Karpas-422 (cell line): Measurements from ENCODE around the gene EMX1. TPM values are rescaled to one million over a fixed set of nuclear protein-coding genes. Genes with fewer than 3 reads are reported as not detected.

Experiments
- DNase-seq: peaks from one replicate; pipeline ENCODE4 v3.0.0-alpha.2; 2015
- H2AFZ ChIP-seq: fragments of 200-600 bp; sonication (generic); 2 replicates; pipeline ENCODE4 v1.6.1; 2014; ENCODE audit warnings: antibody characterized with exemption, low read length, mixed read lengths
- H3K27ac ChIP-seq: fragments of 200-600 bp; sonication (generic); 2 replicates; pipeline ENCODE4 v1.5.1; 2014; ENCODE audit warnings: mild to moderate bottlenecking, low read length, moderate library complexity
- H3K27me3 ChIP-seq: fragments of 200-600 bp; sonication (generic); 2 replicates; pipeline ENCODE4 v1.6.1; 2014; ENCODE audit warnings: low read length, mixed read lengths
- H3K36me3 ChIP-seq: fragments of 200-600 bp; sonication (generic); 2 replicates; pipeline ENCODE4 v1.6.1; 2014; ENCODE audit warnings: low read length, mixed read lengths; ENCODE audit not compliant: insufficient read depth
- H3K4me1 ChIP-seq: fragments of 200-600 bp; sonication (generic); 2 replicates; pipeline ENCODE4 v1.6.1; 2014; ENCODE audit warnings: mild to moderate bottlenecking, low read length, mixed read lengths
- H3K4me2 ChIP-seq: fragments of 200-600 bp; sonication (generic); 2 replicates; pipeline ENCODE4 v1.6.1; 2014; ENCODE audit warnings: low read length, low read depth, mild to moderate bottlenecking; ENCODE audit not compliant: poor library complexity, severe bottlenecking
- H3K4me3 ChIP-seq: fragments of 200-600 bp; sonication (generic); 2 replicates; pipeline ENCODE4 v1.5.1; 2014; ENCODE audit warnings: mild to moderate bottlenecking, antibody characterized with exemption, low read length, mixed read lengths
- H3K79me2 ChIP-seq: fragments of 200-600 bp; sonication (generic); 2 replicates; pipeline ENCODE4 v1.6.1; 2014; ENCODE audit warnings: mild to moderate bottlenecking, low read length, mixed read lengths
- H3K9ac ChIP-seq: fragments of 200-600 bp; sonication (generic); 2 replicates; pipeline ENCODE4 v1.6.0; 2014; ENCODE audit warnings: low read length
- H3K9me2 ChIP-seq: fragments of 200-600 bp; sonication (generic), shearing (Covaris generic); replicated peaks from 2 replicates; pipeline ENCODE4 v1.6.0; 2014; ENCODE audit warnings: mild to moderate bottlenecking, low read length, moderate library complexity; ENCODE audit not compliant: insufficient read depth
- H3K9me3 ChIP-seq: fragments of 300-700, 200-600 bp; sonication (generic); 2 replicates; pipeline ENCODE4 v1.6.1; 2014; ENCODE audit warnings: low read length, mixed read lengths
- H4K20me1 ChIP-seq: fragments of 200-600 bp; sonication (generic); 2 replicates; pipeline ENCODE4 v1.6.1; 2014; ENCODE audit warnings: mild to moderate bottlenecking, antibody characterized with exemption, low read length, low read depth; ENCODE audit not compliant: insufficient read depth
- total RNA-seq: library from RNA; depleted of rRNA; stranded (reverse); fragments of >200 nt; shearing (Covaris generic); gene quantifications from 2 replicates; pipeline ENCODE4 v1.2.3, GENCODE V29; 2014; ENCODE audit warnings: low replicate concordance

EMX1 gene
- total RNA-seq, 1 experiment from 2014 or later: not detected

DNA sequence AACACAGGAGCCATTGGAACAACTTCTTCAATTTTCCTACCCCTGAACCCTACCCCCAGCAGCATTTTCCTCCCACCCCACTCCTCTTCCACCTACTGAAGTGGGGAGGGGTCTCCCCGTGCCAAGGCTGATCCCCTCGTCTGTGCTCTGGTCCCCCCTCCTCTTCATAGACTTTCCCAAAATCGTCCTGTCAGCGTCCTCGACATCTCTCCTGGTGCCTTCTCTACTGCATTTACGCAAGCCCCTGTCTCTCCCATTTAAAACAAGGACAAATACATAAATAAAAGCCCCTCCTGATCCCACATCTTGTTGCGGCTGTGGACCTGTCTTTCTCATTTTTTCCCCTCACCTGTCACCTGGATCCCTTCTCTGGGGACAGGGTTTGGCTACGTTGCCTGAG lies 42.2 kb downstream of the EMX1 start:
- Histone ChIP-seq H3K9me2 (no peaks in the 10 kb centered on the region), H3K4me3 (no peak overlapping the region), H3K36me3 (no peaks in the 10 kb centered on the region), H4K20me1 (no peaks in the 10 kb centered on the region; the same call in 1 of the 2 replicates), H3K79me2 (no peaks in the 10 kb centered on the region), H3K9me3 (no peaks in the 10 kb centered on the region), H3K4me2 (no peak overlapping the region), H3K27me3 (no peaks in the 10 kb centered on the region), H3K27ac (no peak overlapping the region), H3K9ac (no peak overlapping the region), H2AFZ (no peak overlapping the region), H3K4me1 (no peaks in the 10 kb centered on the region)
- no peak for DNase-seq

DNA sequence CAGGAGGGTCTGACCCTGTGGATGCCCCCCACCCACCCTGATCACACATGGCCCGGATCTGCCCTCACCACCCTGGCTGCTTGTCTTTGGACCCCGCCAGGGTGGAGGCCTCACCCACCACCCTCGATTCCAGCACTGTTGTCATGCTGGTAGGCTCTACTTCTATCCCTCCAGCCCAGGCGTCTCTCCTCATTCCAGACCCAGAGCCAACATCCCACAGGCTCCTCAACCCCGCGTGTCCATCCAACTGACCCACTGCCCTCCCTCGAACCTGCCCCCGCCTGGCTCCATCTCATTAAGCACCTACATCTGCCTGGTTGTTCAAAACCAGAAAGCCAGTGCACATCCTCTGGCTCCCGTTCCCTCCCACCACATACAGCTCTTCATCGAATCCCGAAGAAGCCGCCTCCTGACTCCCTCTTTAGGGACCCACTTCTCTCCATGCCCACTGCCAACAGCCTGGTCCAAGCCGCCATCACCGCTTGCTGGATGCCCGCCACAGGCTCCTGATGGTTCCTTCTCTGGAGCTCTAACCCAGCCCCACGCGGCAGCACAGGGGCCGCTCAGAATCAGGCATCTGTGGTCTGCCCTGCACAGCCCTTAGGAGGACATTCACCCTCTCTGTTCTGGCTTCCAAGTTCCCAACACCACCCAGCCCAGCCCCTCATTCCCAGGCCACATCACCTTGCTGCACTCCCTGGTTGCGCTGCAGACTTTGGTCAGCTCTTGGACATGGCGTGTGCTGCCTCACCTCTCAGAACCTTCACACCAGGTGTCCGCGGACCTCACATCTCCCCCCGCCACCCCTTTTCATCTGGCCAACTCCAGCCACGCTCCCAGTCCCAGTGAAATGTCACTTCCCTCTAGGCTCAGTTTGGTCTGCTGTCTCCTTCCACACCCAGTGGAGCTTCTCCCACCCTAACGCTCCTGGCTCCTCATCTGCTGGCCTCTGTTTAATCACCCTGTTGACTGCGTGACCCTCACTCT lies 43.0 kb downstream of the EMX1 start:
- Histone ChIP-seq H3K27ac (no peak overlapping the region), H3K79me2 (no peaks in the 10 kb centered on the region), H3K9ac (no peak overlapping the region), H3K4me3 (no peak overlapping the region), H3K36me3 (no peaks in the 10 kb centered on the region), H3K9me2 (no peaks in the 10 kb centered on the region), H3K9me3 (no peaks in the 10 kb centered on the region), H2AFZ (no peak overlapping the region), H3K4me2 (no peak overlapping the region), H3K27me3 (no peaks in the 10 kb centered on the region), H3K4me1 (no peaks in the 10 kb centered on the region), H4K20me1 (no peaks in the 10 kb centered on the region; the same call in 1 of the 2 replicates)
- DNase-seq: no peak

DNA sequence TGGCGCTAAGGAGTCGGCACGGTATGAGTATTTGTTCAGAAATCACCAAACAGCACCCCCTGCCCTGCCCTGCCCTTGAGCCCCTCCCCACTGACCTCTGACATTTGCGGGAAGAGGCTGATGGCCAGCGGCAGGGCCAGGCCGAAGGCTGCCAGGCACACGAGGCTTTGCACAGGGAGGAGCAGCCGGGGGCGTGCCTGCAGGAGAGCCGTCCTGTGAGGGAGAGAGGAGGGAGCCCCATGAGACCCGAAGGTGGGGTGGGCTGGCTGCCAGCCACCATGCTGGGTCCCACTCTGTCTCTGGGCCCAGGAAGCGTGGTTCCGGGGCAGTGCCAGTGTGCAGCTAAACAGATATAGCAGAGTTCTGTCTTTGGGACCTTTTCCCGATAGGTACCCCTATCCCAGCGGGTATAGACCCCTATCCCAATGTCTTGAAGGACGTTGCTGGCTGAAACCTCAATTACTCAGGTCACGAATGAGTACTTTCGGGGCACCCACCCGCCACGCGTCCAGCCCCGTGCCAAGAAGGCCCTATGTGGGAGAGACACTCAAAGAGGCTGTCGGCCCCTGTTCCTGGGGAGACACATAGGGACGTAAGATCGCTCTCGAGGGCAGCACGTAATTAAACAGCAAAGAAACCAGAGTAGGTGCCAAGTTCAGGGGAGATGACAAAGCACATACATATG lies 43.9 kb downstream of the EMX1 start:
- H3K9me3 ChIP-seq: no peaks in the 10 kb centered on the region
- no peaks in the 10 kb centered on the region for H3K9me2 ChIP-seq
- H3K79me2 ChIP-seq: no peaks in the 10 kb centered on the region
- H3K9ac ChIP-seq: no peak overlapping the region
- no peak overlapping the region for H3K27ac ChIP-seq
- H2AFZ ChIP-seq: no peak overlapping the region
- DNase-seq: no peak
- H3K27me3 ChIP-seq: no peaks in the 10 kb centered on the region
- no peaks in the 10 kb centered on the region for H3K36me3 ChIP-seq
- no peaks in the 10 kb centered on the region; the same call in 1 of the 2 replicates for H4K20me1 ChIP-seq
- no peak overlapping the region for H3K4me2 ChIP-seq
- H3K4me3 ChIP-seq: no peak overlapping the region
- no peaks in the 10 kb centered on the region for H3K4me1 ChIP-seq

DNA sequence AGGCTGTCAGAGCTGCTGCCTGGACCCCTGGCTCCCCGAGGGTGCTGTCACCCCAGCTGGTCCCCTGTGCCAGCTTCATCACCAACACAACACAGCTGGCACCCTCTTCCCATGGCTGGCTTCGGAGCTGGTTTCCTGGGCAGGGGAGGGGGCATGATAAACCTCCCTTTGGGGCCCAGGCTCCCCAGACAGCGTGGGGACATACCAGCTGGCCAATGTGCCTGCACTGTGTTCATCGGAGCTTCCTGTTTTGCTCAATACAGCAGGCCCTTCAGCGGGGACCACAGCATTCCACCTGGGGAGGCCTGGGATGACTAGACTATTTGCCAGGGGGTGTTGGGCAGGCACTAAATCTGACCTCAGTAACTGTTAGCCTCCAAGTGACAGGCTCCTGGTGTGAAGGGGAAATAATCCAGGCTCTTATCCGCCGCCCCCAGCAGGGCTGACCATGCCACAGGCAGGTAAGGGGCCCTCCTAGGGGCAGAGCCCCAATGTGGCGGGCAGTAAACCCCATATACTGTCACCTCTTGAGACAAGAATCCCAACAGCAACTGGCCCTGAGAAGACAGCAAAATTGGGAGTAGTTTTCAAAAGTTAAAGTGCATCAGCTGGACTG lies 44.6 kb downstream of the EMX1 start:
- DNase-seq: no peak
- Histone ChIP-seq H3K9ac (no peak overlapping the region), H2AFZ (no peak overlapping the region), H4K20me1 (no peaks in the 10 kb centered on the region; the same call in 1 of the 2 replicates), H3K4me2 (no peak overlapping the region), H3K4me3 (no peak overlapping the region), H3K36me3 (no peaks in the 10 kb centered on the region), H3K4me1 (no peaks in the 10 kb centered on the region), H3K27me3 (no peaks in the 10 kb centered on the region), H3K9me3 (no peaks in the 10 kb centered on the region), H3K9me2 (no peaks in the 10 kb centered on the region), H3K27ac (no peak overlapping the region), H3K79me2 (no peaks in the 10 kb centered on the region)

DNA sequence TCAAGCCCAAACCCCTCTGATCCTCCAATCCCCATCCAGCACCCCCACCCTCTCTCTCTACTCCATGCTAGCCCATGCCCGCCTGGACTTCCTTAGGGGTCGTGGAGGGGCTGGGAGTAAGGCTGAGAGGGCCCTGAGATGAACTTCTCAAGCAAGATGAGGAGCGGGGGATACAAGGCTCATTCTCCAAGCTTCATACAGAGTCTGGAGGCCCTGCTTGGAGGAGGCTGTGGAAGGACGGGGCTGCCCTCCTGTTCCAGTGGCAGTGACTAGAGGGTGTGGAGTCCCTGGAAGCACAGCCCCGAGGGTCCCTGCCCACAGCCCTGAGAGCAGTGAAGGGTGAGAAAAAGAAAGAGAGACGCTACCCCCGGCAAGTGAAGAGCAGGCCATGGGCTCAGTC lies 45.6 kb downstream of the EMX1 start:
- Histone ChIP-seq H3K4me3 (no peak overlapping the region), H3K36me3 (no peaks in the 10 kb centered on the region), H4K20me1 (no peaks in the 10 kb centered on the region; the same call in 1 of the 2 replicates), H3K9ac (no peak overlapping the region), H3K4me1 (no peaks in the 10 kb centered on the region), H3K4me2 (no peak overlapping the region), H3K9me3 (no peaks in the 10 kb centered on the region), H3K27ac (no peak overlapping the region), H3K27me3 (no peaks in the 10 kb centered on the region), H3K79me2 (no peaks in the 10 kb centered on the region), H2AFZ (no peak overlapping the region), H3K9me2 (no peaks in the 10 kb centered on the region)
- no peak for DNase-seq

DNA sequence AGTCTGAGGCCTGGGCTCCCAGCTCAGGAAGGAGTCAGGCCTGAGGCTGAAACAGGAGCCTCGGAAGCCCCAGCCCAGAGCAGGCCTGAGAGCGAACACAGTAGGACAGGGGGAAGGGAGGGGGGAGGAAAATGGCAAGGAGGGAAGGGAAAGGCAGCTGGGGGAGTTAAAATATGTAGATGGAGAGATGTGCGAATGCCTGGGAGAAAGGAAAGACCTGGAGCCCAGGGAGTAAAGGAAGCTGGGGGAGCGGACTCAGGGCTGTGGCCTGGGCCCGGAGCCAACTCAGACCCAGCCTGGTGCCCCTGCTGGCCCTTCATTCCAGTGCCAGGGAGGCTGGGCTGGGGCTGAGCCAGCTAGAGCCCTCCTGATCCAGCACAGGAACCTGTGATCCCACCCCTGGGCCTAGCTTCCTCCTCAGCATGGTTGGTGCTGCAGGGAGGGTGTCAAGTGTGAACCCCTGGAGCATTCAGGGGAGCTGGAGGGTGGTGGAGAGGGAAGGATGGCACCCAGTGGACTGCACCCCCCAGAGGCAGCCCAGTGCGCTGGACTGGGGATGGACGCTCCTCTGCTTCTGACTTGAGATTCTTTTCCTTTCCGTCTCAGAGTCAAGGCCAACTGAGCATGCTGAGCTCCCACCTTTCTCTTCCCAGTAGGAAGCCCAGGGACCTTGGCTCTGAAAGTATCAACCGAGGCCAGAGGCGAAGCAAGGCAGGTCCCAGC lies 46.3 kb downstream of the EMX1 start:
- H2AFZ ChIP-seq: no peak overlapping the region
- no peak overlapping the region for H3K4me2 ChIP-seq
- H3K4me3 ChIP-seq: no peak overlapping the region
- H3K9me3 ChIP-seq: no peaks in the 10 kb centered on the region
- no peaks in the 10 kb centered on the region for H3K36me3 ChIP-seq
- no peaks in the 10 kb centered on the region for H3K9me2 ChIP-seq
- no peak overlapping the region for H3K9ac ChIP-seq
- H3K27ac ChIP-seq: no peak overlapping the region
- DNase-seq: no peak
- H4K20me1 ChIP-seq: no peaks in the 10 kb centered on the region; the same call in 1 of the 2 replicates
- H3K4me1 ChIP-seq: no peaks in the 10 kb centered on the region
- no peaks in the 10 kb centered on the region for H3K79me2 ChIP-seq
- no peaks in the 10 kb centered on the region for H3K27me3 ChIP-seq

DNA sequence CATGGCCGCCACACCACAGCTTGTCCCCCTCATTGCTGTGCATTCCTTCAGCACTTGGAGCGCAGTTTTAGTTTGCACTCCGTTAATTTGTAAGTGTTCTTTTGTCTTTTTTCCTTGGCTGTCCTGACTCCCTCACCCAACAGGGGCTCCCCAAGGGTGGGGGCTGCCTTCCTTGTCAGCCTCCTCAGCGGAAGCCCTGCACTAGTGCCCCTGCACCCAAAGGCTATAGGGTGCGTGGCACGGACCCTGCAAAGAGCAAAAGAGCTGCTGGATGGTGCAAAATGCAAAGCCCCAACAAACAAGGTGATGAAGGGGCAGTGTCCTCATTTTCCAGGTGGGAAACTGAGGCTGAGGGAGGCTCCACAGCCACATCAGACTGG lies 46.8 kb downstream of the EMX1 start:
- no peaks in the 10 kb centered on the region for H3K79me2 ChIP-seq
- H3K27ac ChIP-seq: no peak overlapping the region
- H3K36me3 ChIP-seq: no peaks in the 10 kb centered on the region
- no peak overlapping the region for H3K4me3 ChIP-seq
- H3K4me2 ChIP-seq: no peak overlapping the region
- no peak overlapping the region for H2AFZ ChIP-seq
- no peaks in the 10 kb centered on the region for H3K9me2 ChIP-seq
- H3K4me1 ChIP-seq: no peaks in the 10 kb centered on the region
- no peaks in the 10 kb centered on the region for H3K27me3 ChIP-seq
- H4K20me1 ChIP-seq: no peaks in the 10 kb centered on the region; the same call in 1 of the 2 replicates
- no peaks in the 10 kb centered on the region for H3K9me3 ChIP-seq
- no peak overlapping the region for H3K9ac ChIP-seq
- DNase-seq: no peak
